T-cell (primary cell): ENCODE data around the gene AGTPBP1. TPM values are rescaled to one million over a fixed set of nuclear protein-coding genes. Genes with fewer than 3 reads are reported as not detected.
A peak's percentile ranks its signal among the peaks of the same experiment; 100 is the strongest.
"Not testable (repeated sequence)": the region's sequence is repeated elsewhere in the genome, so short reads cannot be mapped to it uniquely, and the experiment has no call there.

Experiments
- ATAC-seq, 4 experiments: fragments of 200-7000 bp in 3 of 4; fragments of 150-1000 bp in 1 of 4; cut with Tn5 transposase; replicated peaks in 1 of 4; 1 replicate in 3 of 4; 2 replicates in 1 of 4; pipeline ENCODE4 v1.10.0; 2021; ENCODE audit warnings: moderate library complexity in 3 of 4, mild to moderate bottlenecking in 2 of 4, moderate number of reproducible peaks in 1 of 4
- CTCF ChIA-PET, 2 donors: fragments of 300-600 bp; sonication (Branson Sonifier 250); formaldehyde crosslinking; loops; one replicate each; lab custom pipeline; 2022; ENCODE audit warnings: antibody characterized with exemption in 2 of 2; lab: Charles Lee
- POLR2A ChIA-PET, 2 donors: fragments of 300-600 bp; sonication (Branson Sonifier 250); formaldehyde crosslinking; loops; one replicate each; lab custom pipeline; 2022; ENCODE audit warnings: antibody characterized with exemption in 2 of 2; lab: Charles Lee
- DNase-seq, 35 experiments: peaks; one replicate each; pipeline versions ENCODE4 v3.0.0 to v3.0.0-alpha.2; 2013 to 2023
- H3K27ac ChIP-seq: one replicate; pipeline ENCODE4 v1.5.1; 2013; ENCODE audit warnings: low read length
- H3K27me3 ChIP-seq, 2 experiments: replicated peaks in 1 of 2; 1 replicate in 1 of 2; 2 replicates in 1 of 2; pipeline versions ENCODE4 v1.6.1 to v1.7.0; 2013; ENCODE audit warnings: low read length in 1 of 2, mixed read lengths in 1 of 2; ENCODE audit not compliant: control insufficient read depth in 2 of 2, insufficient read depth in 2 of 2; ENCODE audit errors: extremely low read depth in 1 of 2
- H3K36me3 ChIP-seq, 2 donors: 1 replicate in 1 of 2; 2 replicates in 1 of 2; pipeline versions ENCODE4 v1.6.1 to v1.7.0; 2013; ENCODE audit warnings: low read length in 1 of 2; ENCODE audit not compliant: control insufficient read depth in 2 of 2, insufficient read depth in 1 of 2; ENCODE audit errors: extremely low read depth in 1 of 2
- H3K4me1 ChIP-seq, 2 experiments: 1 replicate in 1 of 2; 2 replicates in 1 of 2; pipeline versions ENCODE4 v1.6.1 to v1.7.0; 2013; ENCODE audit warnings: low read length in 2 of 2, mixed read lengths in 1 of 2; ENCODE audit not compliant: insufficient read depth in 2 of 2, control insufficient read depth in 1 of 2; ENCODE audit errors: extremely low read depth in 1 of 2
- H3K4me3 ChIP-seq, 2 donors: 1 replicate in 1 of 2; 2 replicates in 1 of 2; pipeline versions ENCODE4 v1.5.1 to v1.7.0; 2013; ENCODE audit warnings: mild to moderate bottlenecking in 2 of 2, low read length in 1 of 2, moderate library complexity in 1 of 2; ENCODE audit not compliant: control insufficient read depth in 1 of 2; ENCODE audit errors: extremely low read depth in 1 of 2
- H3K9me3 ChIP-seq: 2 replicates; pipeline ENCODE4 v1.7.0; 2013
- H3K27ac Mint-ChIP-seq, 2 donors: one replicate each; pipeline ENCODE4 v1.8.0; 2020 to 2021; ENCODE audit warnings: mild to moderate bottlenecking in 2 of 2, mixed read lengths in 2 of 2
- H3K27me3 Mint-ChIP-seq, 2 donors: one replicate each; pipeline ENCODE4 v1.8.0; 2021 to 2022; ENCODE audit warnings: mixed read lengths in 2 of 2
- H3K36me3 Mint-ChIP-seq: one replicate; pipeline ENCODE4 v1.8.0; 2021; ENCODE audit warnings: mixed read lengths
- H3K4me1 Mint-ChIP-seq, 3 donors: one replicate each; pipeline ENCODE4 v1.8.0; 2020 to 2022; ENCODE audit warnings: mixed read lengths in 3 of 3, mild to moderate bottlenecking in 1 of 3
- H3K4me3 Mint-ChIP-seq, 3 donors: one replicate each; pipeline ENCODE4 v1.8.0; 2020 to 2022; ENCODE audit warnings: mild to moderate bottlenecking in 3 of 3, mixed read lengths in 3 of 3, moderate library complexity in 3 of 3
- H3K9me3 Mint-ChIP-seq, 3 donors: one replicate each; pipeline ENCODE4 v1.8.0; 2020 to 2022; ENCODE audit warnings: mixed read lengths in 3 of 3
- WGBS: methylation state at CpG from one replicate; pipeline ENCODE4 v1.1.5; 2013; ENCODE audit warnings: missing lambda C conversion rate; ENCODE audit not compliant: insufficient coverage; 5-methylcytosine and 5-hydroxymethylcytosine counted together
- total RNA-seq, 35 experiments: library from RNA in 6 of 35; stranded (reverse) in 6 of 35; fragments of 120-200 nt in 1 of 35; gene quantifications; one replicate each; pipeline versions ENCODE4 v1.2.1 to v1.2.4 and lab custom pipeline; 2013 to 2026

Gene AGTPBP1
- total RNA-seq, 5 donors from 2014 or later (not counting 1 experiment from before 2014, with no cell fraction given), result 46.2 to 66.7 (median 52.2) TPM

GRCh38 chr9:85727500-85727899 is 14.3 kb downstream of the AGTPBP1 start:
- ChIA-PET CTCF (no interaction called here), POLR2A (interaction anchor here in 1 of 2 donors (0.9 kb wide), 1 partner anchor 14 kb away, joined by 5 read pairs; no protein-coding TSS in a partner anchor)
- Mint-ChIP-seq H3K9me3 (no peaks in the 10 kb centered on the region), H3K4me1 (peaks cover 72 to 80% (median 75%) of the 10 kb centered on the region in 3 donors), H3K27me3 (no peaks in the 10 kb centered on the region), H3K27ac (no peak overlapping the region), H3K4me3 (no peak overlapping the region), H3K36me3 (peaks cover 14% of the 10 kb centered on the region)
- no peaks in the 10 kb centered on the region for H3K36me3 ChIP-seq
- no CpG with 5 or more reads among the region's 2 CpGs for WGBS
- no peak overlapping the region for H3K4me3 ChIP-seq
- peaks cover 11 to 32% of the 10 kb centered on the region in 2 experiments for H3K4me1 ChIP-seq
- DNase-seq (no peak), ATAC-seq (no peak)
- no peaks in the 10 kb centered on the region for H3K9me3 ChIP-seq
- H3K27ac ChIP-seq, result no peak overlapping the region
- no peaks in the 10 kb centered on the region for H3K27me3 ChIP-seq

- Histone ChIP-seq H3K4me1 (peaks cover 11 to 32% of the 10 kb centered on the region in 2 experiments), H3K36me3 (no peaks in the 10 kb centered on the region), H3K4me3 (no peak overlapping the region), H3K9me3 (no peaks in the 10 kb centered on the region), H3K27me3 (no peaks in the 10 kb centered on the region), H3K27ac (no peak overlapping the region)
- Mint-ChIP-seq H3K27ac (peak overlapping the region in 1 of 2 donors; percentile 34), H3K9me3 (no peaks in the 10 kb centered on the region), H3K4me1 (peaks cover 75 to 83% (median 80%) of the 10 kb centered on the region in 3 donors), H3K36me3 (peaks cover 19% of the 10 kb centered on the region), H3K4me3 (no peak overlapping the region), H3K27me3 (no peaks in the 10 kb centered on the region)
- ChIA-PET POLR2A (interaction anchor here in 1 of 2 donors (0.9 kb wide), 1 partner anchor 14 kb away, joined by 5 read pairs; no protein-coding TSS in a partner anchor), CTCF (interaction anchor here in 1 of 2 donors (0.6 kb wide), 1 partner anchor 14 kb away, joined by 3 read pairs; no protein-coding TSS in a partner anchor)
- ATAC-seq, result no peak
- DNase-seq, result no peak
- 67% methylated on average over 3 of the region's 4 CpGs for WGBS
Observed at GRCh38 chr9:85726737-85727136, 15.0 kb downstream of the AGTPBP1 start.

GRCh38 chr9:85723215-85723614 is 18.5 kb downstream of the AGTPBP1 start:
- Histone ChIP-seq H3K9me3 (no peaks in the 10 kb centered on the region), H3K4me1 (peaks cover 9 to 27% of the 10 kb centered on the region in 2 experiments), H3K27ac (peak overlapping the region; percentile 56), H3K4me3 (peak overlapping the region in 1 of 2 donors; percentile 36), H3K27me3 (no peaks in the 10 kb centered on the region), H3K36me3 (no peaks in the 10 kb centered on the region)
- ChIA-PET CTCF (interaction anchor here (0.6 to 1.2 kb wide), 3 partner anchors 16 to 38 kb away, joined by 3 to 9 read pairs (median 7); no protein-coding TSS in a partner anchor), POLR2A (interaction anchor here in 1 of 2 donors (0.5 to 0.8 kb wide), 3 partner anchors 17 to 382 kb away, joined by 3 to 5 read pairs (median 3); no protein-coding TSS in a partner anchor)
- Mint-ChIP-seq H3K9me3 (no peaks in the 10 kb centered on the region), H3K27me3 (no peaks in the 10 kb centered on the region), H3K27ac (peak overlapping the region; percentile 88 to 91), H3K4me3 (peak overlapping the region; percentile 24 to 69 (median 49)), H3K4me1 (peaks cover 68 to 82% (median 78%) of the 10 kb centered on the region in 3 donors), H3K36me3 (peaks cover 29% of the 10 kb centered on the region)
- DNase-seq, result peak; percentile 52 to 87 (median 78)
- WGBS, result 41% methylated on average over 6 of the region's 7 CpGs
- ATAC-seq, result peak; percentile 87 to 95 (median 91)

DNA sequence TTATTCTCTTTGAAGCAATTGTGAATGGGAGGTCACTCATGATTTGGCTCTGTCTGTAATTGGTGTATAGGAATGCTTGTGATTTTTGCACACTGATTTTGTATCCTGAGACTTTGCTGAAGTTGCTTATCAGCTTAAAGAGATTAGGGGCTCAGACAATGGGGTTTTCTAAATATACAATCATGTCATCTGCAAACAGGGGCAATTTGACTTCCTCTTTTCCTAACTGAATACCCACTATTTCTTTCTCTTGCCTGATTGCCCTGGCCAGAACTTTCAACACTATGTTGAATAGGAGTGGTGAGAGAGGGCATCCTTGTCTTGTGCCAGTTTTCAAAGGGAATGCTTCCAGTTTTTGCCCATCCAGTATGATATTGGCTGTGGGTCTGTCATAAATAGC is 22.3 kb downstream of the AGTPBP1 start:
- H3K9me3 ChIP-seq, H3K27me3 ChIP-seq, CTCF ChIA-PET, H3K9me3 Mint-ChIP-seq, DNase-seq, H3K4me3 ChIP-seq, ATAC-seq, H3K4me3 Mint-ChIP-seq, H3K36me3 ChIP-seq, H3K27ac ChIP-seq, H3K27me3 Mint-ChIP-seq: not testable (repeated sequence)
- H3K4me1 ChIP-seq, result peaks cover 2 to 32% of the 10 kb centered on the region in 2 experiments
- H3K4me1 Mint-ChIP-seq, result peaks cover 71 to 82% (median 81%) of the 10 kb centered on the region in 3 donors
- peaks cover 35% of the 10 kb centered on the region for H3K36me3 Mint-ChIP-seq
- POLR2A ChIA-PET, result interaction anchor here in 1 of 2 donors (0.7 kb wide), 1 partner anchor 281 kb away, joined by 4 read pairs; no protein-coding TSS in a partner anchor
- H3K27ac Mint-ChIP-seq, result peak overlapping the region; percentile 39 to 73

DNA sequence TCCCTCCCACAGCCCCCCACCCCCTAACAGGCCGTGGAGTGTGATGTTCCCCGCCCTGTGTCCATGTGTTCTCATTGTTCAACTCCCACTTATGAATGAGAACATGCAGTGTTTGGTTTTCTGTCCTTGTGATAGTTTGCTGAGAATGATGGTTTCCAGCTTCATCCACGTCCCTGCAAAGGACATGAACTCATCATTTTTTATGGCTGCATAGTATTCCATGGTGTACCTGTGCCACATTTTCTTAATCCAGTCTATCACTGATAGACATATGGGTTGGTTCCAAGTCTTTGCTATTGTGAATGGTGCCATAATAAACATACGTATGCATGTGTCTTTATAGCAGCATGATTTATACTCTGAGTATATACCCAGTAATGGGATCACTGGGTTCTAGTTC is 23.9 kb downstream of the AGTPBP1 start:
- no CpG with 5 or more reads among the region's 4 CpGs for whole genome bisulfite sequencing
- H3K27ac Mint-ChIP-seq, ATAC-seq, DNase-seq, POLR2A ChIA-PET, H3K27ac ChIP-seq, H3K27me3 Mint-ChIP-seq, H3K4me3 ChIP-seq, H3K9me3 Mint-ChIP-seq, H3K36me3 ChIP-seq, H3K4me3 Mint-ChIP-seq, CTCF ChIA-PET, H3K9me3 ChIP-seq, H3K27me3 ChIP-seq: not testable (repeated sequence)
- H3K4me1 ChIP-seq, result peaks cover 0 to 19% of the 10 kb centered on the region in 2 experiments
- Mint-ChIP-seq H3K4me1 (peaks cover 60 to 72% (median 66%) of the 10 kb centered on the region in 3 donors), H3K36me3 (peaks cover 29% of the 10 kb centered on the region)

DNA sequence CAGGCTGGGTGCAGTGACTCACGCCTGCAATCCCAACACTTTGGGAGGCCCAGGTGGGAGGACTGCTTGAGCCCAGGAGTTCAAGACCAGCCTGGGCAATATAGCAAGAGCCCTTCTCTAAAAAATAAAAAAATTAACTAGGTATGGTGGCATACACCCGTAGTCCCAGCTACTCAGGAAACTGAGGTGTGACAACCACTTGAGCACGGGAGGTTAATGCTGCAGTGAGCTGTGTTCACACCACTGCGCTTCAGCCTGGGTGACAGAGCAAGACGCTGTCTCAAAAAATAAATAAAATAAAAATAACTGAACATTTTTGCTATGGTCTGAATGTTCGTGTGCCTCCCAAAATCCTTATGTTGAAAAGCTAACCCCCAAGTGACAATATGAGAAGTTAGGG is 24.5 kb downstream of the AGTPBP1 start:
- ATAC-seq, result peak in 1 of 4 experiments; percentile 32
- H3K4me1 ChIP-seq, result peaks cover 0 to 13% of the 10 kb centered on the region in 2 experiments
- Mint-ChIP-seq H3K4me1 (peaks cover 54 to 66% (median 60%) of the 10 kb centered on the region in 3 donors), H3K9me3 (no peaks in the 10 kb centered on the region), H3K4me3 (no peak overlapping the region), H3K27me3 (no peaks in the 10 kb centered on the region), H3K27ac (peak overlapping the region; percentile 50 to 60), H3K36me3 (peaks cover 27% of the 10 kb centered on the region)
- H3K36me3 ChIP-seq, result no peaks in the 10 kb centered on the region
- no peaks in the 10 kb centered on the region for H3K27me3 ChIP-seq
- WGBS, result no CpG with 5 or more reads among the region's 6 CpGs
- peak in 11 of 35 experiments; percentile 6 to 39 (median 11) for DNase-seq
- peak overlapping the region; percentile 57 for H3K27ac ChIP-seq
- no peak overlapping the region for H3K4me3 ChIP-seq
- ChIA-PET CTCF (no interaction called here), POLR2A (interaction anchor here in 1 of 2 donors (0.7 kb wide), 1 partner anchor 594 kb away, joined by 6 read pairs; no protein-coding TSS in a partner anchor)
- no peaks in the 10 kb centered on the region for H3K9me3 ChIP-seq
